SK-N-SH (cell line): ENCODE results near the gene GOLGA8M. TPM values are rescaled to one million over a fixed set of nuclear protein-coding genes. Genes with fewer than 3 reads are reported as not detected.
"Not testable (repeated sequence)": the region's sequence is repeated elsewhere in the genome, so short reads cannot be mapped to it uniquely, and the experiment has no call there.

Experiments used
- CTCF ChIA-PET: fragments of 300-600, 350-600 bp; formaldehyde crosslinking; extraction: SDS; loops from one replicate; lab custom pipeline; 2021; lab: Yijun Ruan, JAX
- POLR2A ChIA-PET: fragments of 350-600 bp; sonication (Branson Sonifier 250); formaldehyde crosslinking; extraction: SDS; loops from one replicate; lab custom pipeline; 2020; ENCODE audit warnings: antibody characterized with exemption, inconsistent platforms; lab: Yijun Ruan, JAX
- DNase-seq: peaks from one replicate; pipeline ENCODE4 v3.0.0; 2012
- H2AFZ ChIP-seq: fragments of 200-600 bp; sonication (generic); 2 replicates; pipeline ENCODE4 v1.8.1; 2016; ENCODE audit warnings: antibody characterized with exemption, mild to moderate bottlenecking, low read depth
- H3F3A ChIP-seq: fragments of 200-600 bp; sonication (generic); replicated peaks from 2 replicates; pipeline ENCODE3; 2016; ENCODE audit warnings: antibody characterized with exemption, mild to moderate bottlenecking; ENCODE audit not compliant: insufficient read depth
- H3K27ac ChIP-seq, 2 experiments: fragments of 200-500 bp in 1 of 2; fragments of 200-600 bp in 1 of 2; sonication (Bioruptor generic) in 1 of 2; sonication (generic), shearing (Covaris generic) in 1 of 2; 2 replicates each; pipeline versions ENCODE4 v1.5.1 to v1.6.1; 2014 to 2016; ENCODE audit warnings: low read depth in 2 of 2, inconsistent platforms in 1 of 2, low read length in 1 of 2, mild to moderate bottlenecking in 1 of 2, mixed read lengths in 1 of 2
- H3K27me3 ChIP-seq: fragments of 200-600 bp; sonication (generic), shearing (Covaris generic); 2 replicates; pipeline ENCODE4 v1.6.1; 2016; ENCODE audit warnings: mixed run types; ENCODE audit not compliant: insufficient read depth
- H3K36me3 ChIP-seq, 2 experiments: fragments of 200-500 bp in 1 of 2; fragments of 200-600 bp in 1 of 2; sonication (Bioruptor generic) in 1 of 2; sonication (generic) in 1 of 2; replicated peaks in 1 of 2; 2 replicates each; pipeline versions ENCODE3 to v1.5.1; 2014 to 2016; ENCODE audit warnings: low read length in 1 of 2, mild to moderate bottlenecking in 1 of 2; ENCODE audit not compliant: insufficient read depth in 2 of 2, control insufficient read depth in 1 of 2
- H3K4me1 ChIP-seq, 2 experiments: fragments of 200-500 bp in 1 of 2; fragments of 200-600 bp in 1 of 2; sonication (Bioruptor generic) in 1 of 2; sonication (generic), shearing (Covaris generic) in 1 of 2; 2 replicates each; pipeline versions ENCODE4 v1.5.1 to v1.6.1; 2014 to 2016; ENCODE audit warnings: low read depth in 1 of 2, low read length in 1 of 2, mixed run types in 1 of 2; ENCODE audit not compliant: insufficient read depth in 2 of 2, control insufficient read depth in 1 of 2
- H3K4me2 ChIP-seq: fragments of 200-600 bp; sonication (generic), shearing (Covaris generic); 2 replicates; pipeline ENCODE4 v1.6.1; 2017; ENCODE audit warnings: mixed run types
- H3K4me3 ChIP-seq, 2 experiments: fragments of 200-500 bp in 1 of 2; fragments of 200-600 bp in 1 of 2; sonication (Bioruptor generic) in 1 of 2; sonication (generic), shearing (Covaris generic) in 1 of 2; 2 replicates each; pipeline versions ENCODE4 v1.5.1 to v1.8.1; 2014 to 2016; ENCODE audit warnings: low read depth in 2 of 2, inconsistent platforms in 1 of 2, low read length in 1 of 2, mild to moderate bottlenecking in 1 of 2, mixed read lengths in 1 of 2, moderate library complexity in 1 of 2
- H3K79me2 ChIP-seq: fragments of 200-600 bp; sonication (generic); 2 replicates; pipeline ENCODE4 v1.8.1; 2017; ENCODE audit warnings: mild to moderate bottlenecking; ENCODE audit not compliant: insufficient read depth
- H3K9ac ChIP-seq: fragments of 200-600 bp; sonication (generic); 2 replicates; pipeline ENCODE4 v1.6.1; 2017; ENCODE audit warnings: mixed run types
- H3K9me2 ChIP-seq: fragments of 200-600 bp; sonication (generic); 2 replicates; pipeline ENCODE4 v1.6.1; 2017; ENCODE audit warnings: mixed run types
- H3K9me3 ChIP-seq: fragments of 200-600 bp; sonication (generic); 2 replicates; pipeline ENCODE4 v1.6.1; 2017; ENCODE audit warnings: mixed run types, mild to moderate bottlenecking, moderate library complexity
- H4K20me1 ChIP-seq: fragments of 200-600 bp; sonication (generic); 2 replicates; pipeline ENCODE4 v1.6.1; 2017; ENCODE audit warnings: mild to moderate bottlenecking, mixed run types; ENCODE audit not compliant: insufficient read depth
- WGBS: methylation state at CpG from one replicate; pipeline ENCODE4 v1.1.6; 2017; ENCODE audit warnings: low lambda C conversion rate; 5-methylcytosine and 5-hydroxymethylcytosine counted together
- polyA plus RNA-seq, 3 experiments: library from polyadenylated mRNA; depleted of rRNA; stranded (reverse); fragments of >200 nt; gene quantifications; 2 replicates each; pipeline ENCODE4 v1.2.3, GENCODE V29; 2012

GOLGA8M gene, protein sequence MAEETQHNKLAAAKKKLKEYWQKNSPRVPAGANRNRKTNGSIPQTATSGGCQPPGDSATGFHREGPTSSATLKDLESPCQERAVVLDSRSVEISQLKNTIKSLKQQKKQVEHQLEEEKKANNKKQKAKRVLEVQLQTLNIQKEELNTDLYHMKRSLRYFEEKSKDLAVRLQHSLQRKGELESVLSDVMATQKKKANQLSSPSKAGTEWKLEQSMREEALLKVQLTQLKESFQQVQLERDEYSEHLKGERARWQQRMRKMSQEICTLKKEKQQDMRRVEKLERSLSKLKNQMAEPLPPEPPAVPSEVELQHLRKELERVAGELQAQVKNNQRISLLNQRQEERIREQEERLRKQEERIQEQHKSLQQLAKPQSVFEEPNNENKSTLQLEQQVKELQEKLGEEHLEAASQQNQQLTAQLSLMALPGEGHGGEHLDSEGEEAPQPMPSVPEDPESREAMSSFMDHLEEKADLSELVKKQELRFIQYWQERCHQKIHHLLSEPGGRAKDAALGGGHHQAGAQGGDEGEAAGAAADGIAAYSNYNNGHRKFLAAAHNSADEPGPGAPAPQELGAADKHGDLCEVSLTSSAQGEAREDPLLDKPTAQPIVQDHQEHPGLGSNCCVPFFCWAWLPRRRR
- 0.10 TPM in 1 of 2 replicates, not detected in the other for polyA plus RNA-seq (2012; rRNA removed)
- polyA plus RNA-seq (2012; cell fraction: cytosol; rRNA removed): 0.14 TPM in 2 replicates
- polyA plus RNA-seq (2012; cell fraction: nucleus; rRNA removed): 0.52 and 0.93 TPM in 2 replicates

DNA sequence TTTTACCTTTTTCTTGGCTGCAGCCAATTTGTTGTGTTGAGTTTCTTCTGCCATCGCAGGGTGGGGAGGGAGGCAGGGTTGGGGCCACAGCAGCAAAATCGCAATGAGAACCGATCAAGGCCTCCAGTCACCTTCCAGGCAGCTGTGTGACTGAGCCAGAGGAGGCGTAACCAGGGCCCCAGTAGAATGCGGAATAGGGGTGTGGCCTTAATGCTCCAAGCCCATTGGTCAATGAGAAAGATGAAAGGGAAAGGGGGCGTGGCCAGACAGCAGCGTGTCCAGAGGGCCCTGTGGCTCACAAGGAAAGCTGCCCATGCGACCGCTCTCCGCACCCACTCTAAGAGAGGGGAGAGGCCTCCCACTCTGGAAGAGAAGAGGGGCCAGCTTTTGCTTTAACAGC is at the start of gene GOLGA8M:
Gene GOLGA8M, minus strand, starts transcription at position 152 of the 400 bp plus-strand sequence. Its CDS starts 98 bp downstream, at position 54.
- POLR2A ChIA-PET, H3K9me2 ChIP-seq, H2AFZ ChIP-seq, H3K4me3 ChIP-seq, H3K9ac ChIP-seq, H4K20me1 ChIP-seq, H3K79me2 ChIP-seq, DNase-seq, H3K9me3 ChIP-seq, H3K36me3 ChIP-seq, H3K4me1 ChIP-seq, H3F3A ChIP-seq, CTCF ChIA-PET, H3K27me3 ChIP-seq, H3K4me2 ChIP-seq, H3K27ac ChIP-seq: not testable (repeated sequence)
- WGBS: no CpG with 5 or more reads among the region's 10 CpGs

- WGBS: 95% methylated on average over 6 of the region's 6 CpGs
- H3K9ac ChIP-seq: not testable (repeated sequence)
Measured at GRCh38 chr15:28742890-28743289, 30.7 kb upstream of the GOLGA8M start.

DNA sequence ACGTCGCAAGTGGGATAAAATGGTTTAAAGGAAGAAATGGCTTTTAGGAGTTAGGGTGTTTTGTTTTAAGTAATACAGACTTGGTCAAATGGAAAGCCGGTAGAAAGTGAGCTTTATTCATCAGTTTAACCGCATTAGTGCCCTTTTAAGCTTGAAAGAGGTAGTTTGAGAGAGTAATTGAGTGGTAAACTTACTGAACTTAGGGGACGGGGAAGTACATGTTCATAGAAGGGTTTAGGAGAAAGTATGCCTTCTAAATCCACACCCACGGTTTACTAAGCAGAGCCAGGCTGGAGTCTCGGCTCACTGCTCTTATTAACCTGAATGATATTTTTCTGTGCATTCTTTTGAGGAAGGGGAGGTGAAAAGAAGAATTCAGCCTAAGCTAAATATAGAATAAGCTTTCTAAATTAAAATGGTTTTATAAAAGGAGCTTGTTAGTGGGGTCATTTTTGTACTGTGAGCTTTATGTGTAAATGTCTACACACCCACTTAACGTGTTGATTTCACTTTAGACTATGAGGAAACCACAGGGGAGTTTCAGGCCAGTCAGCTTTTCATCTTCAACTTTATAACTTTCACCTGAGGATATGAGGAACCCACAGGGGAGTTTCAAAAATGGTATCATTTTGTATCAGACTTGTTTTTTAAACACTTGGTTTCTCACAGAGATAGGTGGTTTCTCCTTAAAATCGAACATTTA is 26.5 kb upstream of the GOLGA8M start:
- H3K27ac ChIP-seq, CTCF ChIA-PET, H3K27me3 ChIP-seq, H3K9me3 ChIP-seq, H3K4me1 ChIP-seq, H2AFZ ChIP-seq, H3K9ac ChIP-seq, POLR2A ChIA-PET, H3K36me3 ChIP-seq, H3F3A ChIP-seq, H4K20me1 ChIP-seq, H3K9me2 ChIP-seq, H3K79me2 ChIP-seq, DNase-seq: not testable (repeated sequence)
- Histone ChIP-seq H3K4me3 (peak overlapping the region; percentile 26 to 46), H3K4me2 (peak overlapping the region; percentile 66; the same call in 1 of the 2 replicates)
- WGBS: 50% methylated on average over 8 of the region's 9 CpGs

More at GRCh38 chr15:28742890-28743289, 30.7 kb upstream of the GOLGA8M start:
- H3K9me2 ChIP-seq, H3K9me3 ChIP-seq, H3K4me3 ChIP-seq, DNase-seq, H3K36me3 ChIP-seq, CTCF ChIA-PET, H3K4me1 ChIP-seq, H3K27me3 ChIP-seq, H2AFZ ChIP-seq, POLR2A ChIA-PET, H4K20me1 ChIP-seq, H3K79me2 ChIP-seq, H3F3A ChIP-seq, H3K4me2 ChIP-seq, H3K27ac ChIP-seq: not testable (repeated sequence)

DNA sequence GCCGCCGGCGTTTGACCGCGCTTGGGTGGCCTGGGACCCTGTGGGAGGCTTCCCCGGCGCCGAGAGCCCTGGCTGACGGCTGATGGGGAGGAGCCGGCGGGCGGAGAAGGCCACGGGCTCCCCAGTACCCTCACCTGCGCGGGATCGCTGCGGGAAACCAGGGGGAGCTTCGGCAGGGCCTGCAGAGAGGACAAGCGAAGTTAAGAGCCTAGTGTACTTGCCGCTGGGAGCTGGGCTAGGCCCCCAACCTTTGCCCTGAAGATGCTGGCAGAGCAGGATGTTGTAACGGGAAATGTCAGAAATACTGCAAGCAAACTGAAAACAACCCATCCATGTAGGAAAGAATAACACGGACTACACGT is 26.0 kb upstream of the GOLGA8M start:
- H3K79me2 ChIP-seq, H3K9me2 ChIP-seq, CTCF ChIA-PET, H3K27me3 ChIP-seq, H3K9me3 ChIP-seq, H2AFZ ChIP-seq, H3F3A ChIP-seq, POLR2A ChIA-PET, H3K4me1 ChIP-seq, H3K27ac ChIP-seq, H3K9ac ChIP-seq, H3K36me3 ChIP-seq, H4K20me1 ChIP-seq, DNase-seq: not testable (repeated sequence)
- Histone ChIP-seq H3K4me2 (peak overlapping the region; percentile 66; the same call in 1 of the 2 replicates), H3K4me3 (peak overlapping the region; percentile 46 to 53)
- 4% methylated on average over 3 of the region's 23 CpGs for WGBS

DNA sequence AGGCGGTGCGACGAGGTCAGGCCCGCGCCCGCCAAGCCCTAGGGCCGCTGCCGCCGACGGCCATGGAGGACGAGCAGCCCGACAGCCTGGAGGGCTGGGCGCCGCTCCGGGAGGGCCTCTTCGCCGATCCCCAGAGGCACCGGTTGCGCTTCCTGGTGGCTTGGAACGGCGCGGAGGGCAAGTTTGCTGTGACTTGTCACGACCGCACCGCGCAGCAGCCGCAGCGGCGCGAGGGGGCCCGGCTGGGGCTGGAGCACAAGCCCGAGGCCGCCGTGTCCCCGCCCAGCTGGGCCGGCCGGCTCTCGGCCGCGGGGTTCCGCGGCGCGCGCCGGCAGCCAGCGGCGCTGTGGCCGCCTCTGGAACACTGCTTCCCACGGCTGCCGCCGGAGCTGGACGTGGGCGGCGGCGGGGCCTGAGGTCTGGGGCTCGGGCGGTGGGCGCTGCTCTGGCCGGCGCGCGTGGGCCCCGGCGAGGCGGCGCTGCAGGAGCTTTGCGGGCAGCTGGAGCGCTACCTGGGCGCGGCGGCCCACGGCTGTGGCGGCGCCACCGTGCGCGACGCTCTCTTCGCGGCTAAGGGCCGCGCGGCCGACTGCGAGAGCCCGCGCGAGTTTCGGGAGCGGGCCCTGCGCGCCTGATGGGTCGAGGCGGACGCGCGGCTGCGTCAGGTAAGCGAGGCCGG is 25.4 kb upstream of the GOLGA8M start:
- H3K27ac ChIP-seq, H3K9me3 ChIP-seq, POLR2A ChIA-PET, H3F3A ChIP-seq, H3K79me2 ChIP-seq, H3K27me3 ChIP-seq, H3K36me3 ChIP-seq, H3K9me2 ChIP-seq, CTCF ChIA-PET, H3K4me1 ChIP-seq, H4K20me1 ChIP-seq: not testable (repeated sequence)
- peak overlapping the region; percentile 52; the same call in 1 of the 2 replicates for H3K9ac ChIP-seq
- 0% methylated on average over 3 of the region's 101 CpGs for WGBS
- DNase-seq: peak; percentile 36
- peak overlapping the region; percentile 53 to 57 for H3K4me3 ChIP-seq
- H2AFZ ChIP-seq: peak overlapping the region; percentile 72; the same call in 1 of the 2 replicates
- H3K4me2 ChIP-seq: peak overlapping the region; percentile 60
